ENCODE results near the gene DOK4. TPM values are rescaled to one million over a fixed set of nuclear protein-coding genes. Genes with fewer than 3 reads are reported as not detected.

The DOK4 gene
- total RNA-seq, 1 experiment from 2014 or later = 23.0 TPM

DNA sequence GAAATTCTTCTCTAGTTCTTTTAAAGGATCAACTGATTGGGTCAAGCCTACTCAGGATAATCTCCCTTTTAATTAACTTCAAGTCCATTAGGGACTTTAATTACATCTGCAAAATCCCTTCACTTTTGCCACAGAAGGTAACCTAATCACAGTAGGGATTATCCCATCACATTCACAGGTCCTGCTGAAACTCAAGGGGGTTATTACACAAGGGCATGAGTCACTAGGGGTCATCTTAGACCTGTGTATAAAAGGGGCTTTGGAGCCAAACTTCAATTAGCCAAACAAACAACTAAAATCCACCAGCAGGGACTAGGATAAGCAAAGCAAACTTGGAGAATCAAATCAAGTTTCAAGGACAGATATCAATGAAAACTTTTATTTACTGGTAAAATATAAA, 58.5 kb downstream of the DOK4 start:
- TF ChIP-seq CTCF (IDR thresholded peaks at IDR 0.05; ENCODE audit: unreplicated experiment) = no peak
- CTCF ChIA-PET = no interaction called here
- Mint-ChIP-seq H3K4me3 (ENCODE audit: low read depth, unreplicated experiment) (no peak overlapping the region), H3K4me1 (ENCODE audit: low read depth, unreplicated experiment) (no peaks in the 10 kb centered on the region), H3K27ac (ENCODE audit: unreplicated experiment) (no peak overlapping the region), H3K9me3 (ENCODE audit: low read depth, unreplicated experiment) (no peaks in the 10 kb centered on the region), H3K36me3 (ENCODE audit: insufficient read depth, unreplicated experiment) (peaks cover 31% of the 10 kb centered on the region), H3K27me3 (ENCODE audit: unreplicated experiment) (no peaks in the 10 kb centered on the region)
- no peak for DNase-seq
- intact Hi-C loops (cut with micrococcal nuclease; ENCODE audit: unreplicated experiment) = no loop called here
- no TSS peak for BruUV-seq (replicated peaks)

DNA sequence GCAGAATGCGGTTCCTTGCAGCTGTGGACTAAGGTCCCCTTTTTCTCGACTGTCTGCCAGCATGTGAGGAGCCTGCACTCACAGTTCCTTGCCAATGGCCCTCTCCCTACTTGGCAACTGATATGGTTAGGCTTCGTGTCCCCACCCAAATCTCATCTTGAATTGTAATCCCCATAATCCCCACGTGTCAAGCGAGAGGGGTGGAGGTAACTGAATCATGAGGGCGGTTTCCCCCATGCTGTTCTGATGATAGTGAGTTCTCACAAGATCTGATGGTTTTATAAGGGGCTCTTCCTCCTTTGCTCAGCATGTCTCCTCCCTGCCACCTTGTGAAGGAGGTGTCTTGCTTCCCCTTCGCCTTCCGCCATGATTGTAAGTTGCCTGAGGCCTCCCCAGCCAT, 59.0 kb downstream of the DOK4 start:
- Mint-ChIP-seq H3K4me3 (ENCODE audit: low read depth, unreplicated experiment) (no peak overlapping the region), H3K27me3 (ENCODE audit: unreplicated experiment) (no peaks in the 10 kb centered on the region), H3K4me1 (ENCODE audit: low read depth, unreplicated experiment) (peaks cover 5% of the 10 kb centered on the region), H3K27ac (ENCODE audit: unreplicated experiment) (no peak overlapping the region), H3K9me3 (ENCODE audit: low read depth, unreplicated experiment) (no peaks in the 10 kb centered on the region), H3K36me3 (ENCODE audit: insufficient read depth, unreplicated experiment) (peaks cover 31% of the 10 kb centered on the region)
- intact Hi-C loops (cut with micrococcal nuclease; ENCODE audit: unreplicated experiment) = no loop called here
- CTCF ChIA-PET = interaction anchor here (0.6 to 1.1 kb wide), 2 partner anchors 40 to 127 kb away, joined by 3 read pairs; no protein-coding TSS in a partner anchor
- no peak for TF ChIP-seq CTCF (IDR thresholded peaks at IDR 0.05; ENCODE audit: unreplicated experiment)
- no TSS peak for BruUV-seq (replicated peaks)
- DNase-seq = no peak

- no peaks in the 10 kb centered on the region for H3K27me3 Mint-ChIP-seq (ENCODE audit: unreplicated experiment)
- CTCF ChIA-PET = interaction anchor here (1.1 kb wide), 1 partner anchor 126 kb away, joined by 3 read pairs; no protein-coding TSS in a partner anchor
- no TSS peak for BruUV-seq (replicated peaks)
- no peak for DNase-seq
- TF ChIP-seq CTCF (IDR thresholded peaks at IDR 0.05; ENCODE audit: unreplicated experiment) = no peak
- H3K36me3 Mint-ChIP-seq (ENCODE audit: insufficient read depth, unreplicated experiment) = peaks cover 31% of the 10 kb centered on the region
- H3K4me3 Mint-ChIP-seq (ENCODE audit: low read depth, unreplicated experiment) = no peak overlapping the region
- intact Hi-C loops (cut with micrococcal nuclease; ENCODE audit: unreplicated experiment) = no loop called here
- H3K4me1 Mint-ChIP-seq (ENCODE audit: low read depth, unreplicated experiment) = peaks cover 9% of the 10 kb centered on the region
- no peaks in the 10 kb centered on the region for H3K9me3 Mint-ChIP-seq (ENCODE audit: low read depth, unreplicated experiment)
- H3K27ac Mint-ChIP-seq (ENCODE audit: unreplicated experiment) = no peak overlapping the region
Observed at GRCh38 chr16:57426356-57426755, 59.9 kb downstream of the DOK4 start.

DNA sequence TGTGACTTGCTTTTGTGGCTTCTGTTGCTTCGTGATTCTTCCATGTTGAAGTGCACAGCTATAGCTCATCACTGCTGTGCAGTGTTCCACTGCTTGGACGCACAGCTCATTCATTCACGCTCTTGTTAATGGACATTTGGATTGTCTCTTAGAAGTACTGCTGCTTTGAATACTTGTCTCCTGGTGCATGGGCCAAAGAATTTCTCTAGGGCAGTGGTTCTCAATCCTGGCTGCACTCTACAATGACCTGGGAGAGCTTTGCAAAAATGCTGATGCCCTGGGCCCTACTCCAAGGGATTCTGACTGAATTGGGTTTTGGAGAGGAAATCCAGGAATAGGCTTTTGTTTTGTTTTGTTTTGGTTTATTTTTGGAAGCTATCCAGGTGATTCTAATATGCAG, 61.7 kb downstream of the DOK4 start:
- Mint-ChIP-seq H3K36me3 (ENCODE audit: insufficient read depth, unreplicated experiment) (peaks cover 18% of the 10 kb centered on the region), H3K4me1 (ENCODE audit: low read depth, unreplicated experiment) (peaks cover 11% of the 10 kb centered on the region), H3K4me3 (ENCODE audit: low read depth, unreplicated experiment) (no peak overlapping the region), H3K9me3 (ENCODE audit: low read depth, unreplicated experiment) (no peaks in the 10 kb centered on the region), H3K27me3 (ENCODE audit: unreplicated experiment) (no peaks in the 10 kb centered on the region), H3K27ac (ENCODE audit: unreplicated experiment) (no peak overlapping the region)
- no TSS peak for BruUV-seq (replicated peaks)
- CTCF ChIA-PET = interaction anchor here (1.2 kb wide), 1 partner anchor 120 kb away, joined by 3 read pairs; no protein-coding TSS in a partner anchor
- TF ChIP-seq CTCF (IDR thresholded peaks at IDR 0.05; ENCODE audit: unreplicated experiment) = no peak
- DNase-seq = no peak
- intact Hi-C loops (cut with micrococcal nuclease; ENCODE audit: unreplicated experiment) = no loop called here
